ENCODE measurements around the gene ARHGAP22. TPM values are rescaled to one million over a fixed set of nuclear protein-coding genes. Genes with fewer than 3 reads are reported as not detected.

The ARHGAP22 gene
- polyA plus RNA-seq, 3 donors = 1.5 to 7.8 (median 1.9) TPM

- no CpG with 5 or more reads among the region's 4 CpGs for WGBS (ENCODE audit: insufficient coverage)
Measured at GRCh38 chr10:48419714-48420113, 185.2 kb downstream of the ARHGAP22 start.

DNA sequence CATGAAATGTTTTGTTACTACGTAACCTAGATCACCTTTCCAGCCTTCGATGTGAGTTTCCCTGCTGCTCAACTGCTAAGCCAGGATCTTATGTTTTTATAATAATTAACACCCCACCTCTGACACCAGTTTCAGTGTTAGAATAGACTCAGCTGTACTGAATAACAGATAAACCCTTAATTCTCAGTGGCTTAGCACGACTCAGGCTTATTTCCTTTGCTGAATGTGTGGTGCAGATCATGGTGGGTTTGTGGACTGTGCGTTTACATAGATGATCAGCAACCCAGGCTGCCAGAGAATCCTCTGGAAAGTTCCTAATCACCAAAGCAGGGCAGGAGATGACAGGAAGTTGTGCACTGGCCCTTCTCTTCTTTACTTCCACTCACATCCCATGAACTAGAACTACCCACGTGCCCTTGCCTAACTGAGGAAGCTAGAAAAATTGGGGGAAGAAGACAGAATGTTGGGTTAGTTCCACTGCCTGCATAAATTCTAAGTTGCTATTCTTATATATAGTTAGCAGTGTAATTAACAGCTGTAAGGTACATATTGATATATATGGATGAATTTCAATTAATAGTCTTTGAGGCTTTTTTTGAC, 186.6 kb downstream of the ARHGAP22 start:
- no peak for DNase-seq
- Histone ChIP-seq H3K79me2 (ENCODE audit: insufficient read depth, low read length) (no peaks in the 10 kb centered on the region), H3K27me3 (ENCODE audit: control insufficient read depth in 2 of 2, insufficient read depth in 2 of 2, low read length in 2 of 2) (no peaks in the 10 kb centered on the region), H3K36me3 (replicated peaks in 1 of 2; ENCODE audit: control insufficient read depth in 1 of 2, insufficient read depth in 2 of 2, low read length in 2 of 2) (peaks cover 2 to 18% of the 10 kb centered on the region in 2 donors), H3K4me3 (replicated peaks in 1 of 3; ENCODE audit: low read depth in 2 of 3, low read length in 3 of 3) (no peak overlapping the region), H3K27ac (ENCODE audit: low read depth in 1 of 2, low read length in 2 of 2) (no peak overlapping the region), H4K20me1 (ENCODE audit: insufficient read depth, low read length) (no peaks in the 10 kb centered on the region), H3K4me2 (replicated peaks; ENCODE audit: extremely low read depth, low read length, poor library complexity, severe bottlenecking) (no peak overlapping the region), H3K4me1 (ENCODE audit: control insufficient read depth in 1 of 2, insufficient read depth in 2 of 2, low read length in 2 of 2) (no peaks in the 10 kb centered on the region), H3K9me3 (replicated peaks in 1 of 2; ENCODE audit: control insufficient read depth in 1 of 2, insufficient read depth in 1 of 2, low read length in 2 of 2) (no peaks in the 10 kb centered on the region), H2AFZ (ENCODE audit: insufficient read depth, low read depth, low read length, poor library complexity, severe bottlenecking) (no peak overlapping the region), H3K9ac (ENCODE audit: insufficient read depth, low read length, poor library complexity, severe bottlenecking) (no peak overlapping the region)
- Mint-ChIP-seq H3K27me3 (ENCODE audit: low read depth in 3 of 3) (peaks cover 0 to 2% (median 0%) of the 10 kb centered on the region in 3 donors), H3K27ac (peak overlapping the region in 1 of 7 donors; percentile 60), H3K36me3 (peaks cover 13 to 19% of the 10 kb centered on the region in 2 donors), H3K9me3 (no peaks in the 10 kb centered on the region), H3K4me3 (no peak overlapping the region), H3K4me1 (peaks cover 4% of the 10 kb centered on the region)
- no peak for TF ChIP-seq CTCF (IDR thresholded peaks at IDR 0.05)
- WGBS (ENCODE audit: insufficient coverage) = no CpG with 5 or more reads among the region's 5 CpGs
- intact Hi-C loops (cut with micrococcal nuclease) = no loop called here

More at GRCh38 chr10:48419714-48420113, 185.2 kb downstream of the ARHGAP22 start:
- no peak overlapping the region for H3K4me3 ChIP-seq (replicated peaks in 1 of 3; ENCODE audit: low read depth in 2 of 3, low read length in 3 of 3)
- Mint-ChIP-seq H3K4me3 (no peak overlapping the region), H3K27ac (no peak overlapping the region), H3K27me3 (ENCODE audit: low read depth in 3 of 3) (no peaks in the 10 kb centered on the region), H3K9me3 (no peaks in the 10 kb centered on the region), H3K36me3 (peaks cover 13 to 16% of the 10 kb centered on the region in 2 donors), H3K4me1 (peaks cover 4% of the 10 kb centered on the region)
- H3K4me1 ChIP-seq (ENCODE audit: control insufficient read depth in 1 of 2, insufficient read depth in 2 of 2, low read length in 2 of 2) = no peaks in the 10 kb centered on the region
- no peak for DNase-seq
- intact Hi-C loops (cut with micrococcal nuclease) = no loop called here
- H4K20me1 ChIP-seq (ENCODE audit: insufficient read depth, low read length) = no peaks in the 10 kb centered on the region
- no peaks in the 10 kb centered on the region for H3K27me3 ChIP-seq (ENCODE audit: control insufficient read depth in 2 of 2, insufficient read depth in 2 of 2, low read length in 2 of 2)
- H3K27ac ChIP-seq (ENCODE audit: low read depth in 1 of 2, low read length in 2 of 2) = no peak overlapping the region
- no peak overlapping the region for H2AFZ ChIP-seq (ENCODE audit: insufficient read depth, low read depth, low read length, poor library complexity, severe bottlenecking)
- no peaks in the 10 kb centered on the region for H3K9me3 ChIP-seq (replicated peaks in 1 of 2; ENCODE audit: control insufficient read depth in 1 of 2, insufficient read depth in 1 of 2, low read length in 2 of 2)
- H3K36me3 ChIP-seq (replicated peaks in 1 of 2; ENCODE audit: control insufficient read depth in 1 of 2, insufficient read depth in 2 of 2, low read length in 2 of 2) = peaks cover 2 to 16% of the 10 kb centered on the region in 2 donors
- no peak overlapping the region for H3K4me2 ChIP-seq (replicated peaks; ENCODE audit: extremely low read depth, low read length, poor library complexity, severe bottlenecking)
- H3K9ac ChIP-seq (ENCODE audit: insufficient read depth, low read length, poor library complexity, severe bottlenecking) = no peak overlapping the region
- no peak for TF ChIP-seq CTCF (IDR thresholded peaks at IDR 0.05)
- no peaks in the 10 kb centered on the region for H3K79me2 ChIP-seq (ENCODE audit: insufficient read depth, low read length)

All from CD14-positive monocyte (primary cell).